Breast epithelium (tissue), 3 donors: ENCODE measurements around the gene GDPD4.

ENCODE experiments used
- POLR2A ChIP-seq: fragments of 450-650 bp; IDR thresholded peaks from one replicate; pipeline ENCODE4 v1.6.1; 2016; ENCODE audit warnings: antibody characterized with exemption, mild to moderate bottlenecking, moderate library complexity
- TF ChIP-seq, protein P1 (sequence below), 3 donors: fragments of 450-650 bp; IDR thresholded peaks; one replicate each; pipeline ENCODE4 v1.5.1; 2016 to 2017; ENCODE audit warnings: antibody characterized with exemption in 3 of 3, mild to moderate bottlenecking in 3 of 3, moderate library complexity in 3 of 3

DNA sequence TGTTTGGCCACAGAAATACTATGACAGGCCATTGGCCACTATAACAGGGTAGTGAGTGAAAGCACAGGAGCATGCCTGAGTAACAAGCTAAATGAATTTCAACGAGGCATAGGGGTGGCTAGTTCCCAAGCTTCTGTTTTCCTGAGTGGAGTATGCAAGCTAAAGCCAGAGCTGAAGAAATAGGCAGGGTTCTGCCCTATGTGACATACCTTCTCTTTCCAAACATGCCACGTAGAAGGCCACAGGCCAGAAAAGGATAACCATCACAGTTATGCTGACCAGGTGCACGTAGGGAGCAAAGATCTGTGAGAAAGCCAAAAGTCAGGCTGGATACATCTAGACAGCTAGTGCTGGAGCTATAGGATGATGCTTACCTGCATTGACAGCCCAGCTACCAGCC lies 30.6 kb downstream of the GDPD4 start:
- TF ChIP-seq, protein P1, sequence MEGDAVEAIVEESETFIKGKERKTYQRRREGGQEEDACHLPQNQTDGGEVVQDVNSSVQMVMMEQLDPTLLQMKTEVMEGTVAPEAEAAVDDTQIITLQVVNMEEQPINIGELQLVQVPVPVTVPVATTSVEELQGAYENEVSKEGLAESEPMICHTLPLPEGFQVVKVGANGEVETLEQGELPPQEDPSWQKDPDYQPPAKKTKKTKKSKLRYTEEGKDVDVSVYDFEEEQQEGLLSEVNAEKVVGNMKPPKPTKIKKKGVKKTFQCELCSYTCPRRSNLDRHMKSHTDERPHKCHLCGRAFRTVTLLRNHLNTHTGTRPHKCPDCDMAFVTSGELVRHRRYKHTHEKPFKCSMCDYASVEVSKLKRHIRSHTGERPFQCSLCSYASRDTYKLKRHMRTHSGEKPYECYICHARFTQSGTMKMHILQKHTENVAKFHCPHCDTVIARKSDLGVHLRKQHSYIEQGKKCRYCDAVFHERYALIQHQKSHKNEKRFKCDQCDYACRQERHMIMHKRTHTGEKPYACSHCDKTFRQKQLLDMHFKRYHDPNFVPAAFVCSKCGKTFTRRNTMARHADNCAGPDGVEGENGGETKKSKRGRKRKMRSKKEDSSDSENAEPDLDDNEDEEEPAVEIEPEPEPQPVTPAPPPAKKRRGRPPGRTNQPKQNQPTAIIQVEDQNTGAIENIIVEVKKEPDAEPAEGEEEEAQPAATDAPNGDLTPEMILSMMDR (IDR thresholded peaks at IDR 0.05) = no peak
- TF ChIP-seq POLR2A = no peak
